GM18499 (cell line): ENCODE results near the gene INPP5B.
"Not testable (repeated sequence)": the region's sequence is repeated elsewhere in the genome, so short reads cannot be mapped to it uniquely, and the experiment has no call there.

Source experiments
- ATAC-seq: cut with Tn5 transposase; IDR thresholded peaks from one replicate; pipeline ENCODE4 v1.9.1; 2021; ENCODE audit warnings: moderate number of reproducible peaks; ENCODE audit not compliant: insufficient read depth, unreplicated experiment

INPP5B gene

DNA sequence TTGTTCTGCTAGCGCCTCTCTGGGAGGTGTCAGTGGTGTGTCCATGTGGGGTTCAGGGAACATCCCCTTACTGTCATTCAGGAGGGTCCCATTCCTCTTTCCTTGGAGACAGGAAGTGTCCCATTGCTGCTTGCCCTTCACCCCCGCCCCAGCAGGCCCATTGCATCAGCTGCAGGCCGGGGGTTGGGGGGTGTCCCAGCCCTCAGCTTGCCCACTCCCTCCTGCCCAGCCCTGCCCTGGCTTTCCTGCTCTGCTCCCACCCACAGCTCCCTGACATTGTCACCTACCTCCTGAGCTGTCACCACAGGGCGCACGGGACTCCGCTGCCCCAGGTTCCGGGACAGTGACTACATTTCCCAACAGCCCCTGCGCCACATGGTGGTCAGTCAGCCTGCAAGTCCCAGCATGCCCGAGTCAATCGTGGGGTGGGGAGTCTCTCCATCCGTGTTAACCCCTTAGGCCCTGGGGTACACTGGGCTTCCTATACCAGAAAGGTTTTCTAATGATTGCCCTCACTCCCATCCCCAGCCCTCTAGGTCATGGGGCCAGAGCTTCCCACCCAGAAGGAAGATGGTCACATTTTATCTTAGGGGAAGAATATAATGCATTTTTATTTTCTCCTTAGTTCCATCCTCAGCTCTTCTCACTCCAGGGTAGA is at the start of gene INPP5B:
TSS of gene INPP5B (minus strand) at position 351 of the 658 bp plus-strand sequence. CDS start 745 bp downstream, outside the sequence.
- peak; percentile 66 for ATAC-seq

GRCh38 chr1:37995751-37996345 is 49.0 kb upstream of the INPP5B start:
- ATAC-seq = no peak

DNA sequence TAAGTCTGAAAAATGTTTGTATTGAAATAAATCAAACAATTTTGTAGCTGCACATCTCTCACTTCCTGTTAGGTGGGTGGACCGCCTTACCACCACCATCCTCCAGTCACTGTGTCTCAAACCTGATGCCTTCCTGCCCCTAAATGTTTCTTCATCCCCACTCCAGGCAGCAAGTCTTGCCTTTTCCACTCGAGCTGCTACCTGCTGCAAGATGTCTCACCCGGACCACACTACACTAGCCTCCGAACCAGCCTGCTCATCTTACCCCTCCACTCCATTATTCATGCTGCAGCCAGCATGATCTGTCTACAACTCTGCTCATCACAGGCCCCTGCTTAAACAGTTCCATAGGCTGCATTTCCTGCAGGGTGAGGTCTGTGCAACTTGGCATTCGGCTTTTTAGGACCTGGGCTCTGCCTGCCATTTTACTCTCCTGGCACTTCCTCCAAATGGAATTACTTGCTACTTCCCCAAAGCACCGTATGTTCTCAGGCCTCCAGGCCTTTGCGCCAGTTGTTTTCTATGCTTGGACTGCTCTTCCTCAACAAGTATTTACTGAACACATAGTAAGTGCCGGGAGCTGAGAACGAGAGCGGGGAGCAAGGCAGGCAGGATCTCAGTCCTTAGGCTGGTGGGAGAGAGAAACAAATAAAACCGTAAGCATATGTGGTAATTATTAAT is 48.2 kb upstream of the INPP5B start:
- no peak for ATAC-seq

DNA sequence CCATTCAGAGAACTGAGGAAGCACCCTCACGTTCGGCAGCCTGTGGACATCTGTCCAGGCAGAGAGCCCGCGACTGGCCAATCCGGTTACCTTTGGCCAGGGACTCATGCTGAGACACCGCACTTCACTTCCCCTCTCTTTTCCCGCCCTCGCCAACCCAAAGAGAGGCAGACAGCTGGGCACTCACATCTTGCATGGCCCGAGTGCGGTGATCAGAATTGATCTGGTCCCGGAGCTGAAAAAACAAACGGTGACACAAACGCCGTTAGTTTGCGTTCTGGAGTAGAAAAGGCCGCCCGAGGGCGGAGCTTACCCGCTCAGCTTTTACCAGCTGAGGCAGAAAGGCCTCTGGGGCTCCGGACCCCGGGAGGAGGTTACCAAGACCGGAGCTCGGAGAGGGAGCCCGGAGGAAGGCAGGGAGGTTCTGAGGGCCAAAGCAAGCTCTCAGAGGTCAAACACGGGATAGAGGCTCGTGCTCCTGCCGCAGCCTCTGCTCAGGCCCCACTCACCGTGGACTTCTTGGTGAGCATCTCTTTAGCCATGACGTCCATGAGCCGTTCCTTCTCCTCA is 42.6 kb upstream of the INPP5B start:
- ATAC-seq = no peak

DNA sequence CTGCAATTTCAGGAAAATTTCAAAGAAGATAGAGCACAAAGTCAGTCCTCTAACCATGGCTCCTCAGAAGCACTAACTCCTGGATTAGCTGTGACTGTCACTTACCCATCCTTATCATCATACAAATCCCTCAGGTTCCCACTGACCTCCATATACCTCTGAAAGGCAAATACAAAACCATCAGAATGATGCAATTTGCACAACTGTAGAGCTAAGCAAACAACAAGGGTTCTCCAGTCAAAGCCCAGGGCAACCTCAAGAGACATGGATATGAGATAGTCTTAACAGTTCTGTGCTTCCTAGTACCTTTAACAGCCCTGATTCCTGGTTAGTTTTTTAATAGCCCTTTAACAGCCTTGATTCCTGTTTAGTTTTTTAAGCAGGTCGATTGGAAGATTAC is 40.8 kb upstream of the INPP5B start:
- no peak for ATAC-seq

GRCh38 chr1:37983546-37983945 is 36.7 kb upstream of the INPP5B start:
- ATAC-seq = no peak

DNA sequence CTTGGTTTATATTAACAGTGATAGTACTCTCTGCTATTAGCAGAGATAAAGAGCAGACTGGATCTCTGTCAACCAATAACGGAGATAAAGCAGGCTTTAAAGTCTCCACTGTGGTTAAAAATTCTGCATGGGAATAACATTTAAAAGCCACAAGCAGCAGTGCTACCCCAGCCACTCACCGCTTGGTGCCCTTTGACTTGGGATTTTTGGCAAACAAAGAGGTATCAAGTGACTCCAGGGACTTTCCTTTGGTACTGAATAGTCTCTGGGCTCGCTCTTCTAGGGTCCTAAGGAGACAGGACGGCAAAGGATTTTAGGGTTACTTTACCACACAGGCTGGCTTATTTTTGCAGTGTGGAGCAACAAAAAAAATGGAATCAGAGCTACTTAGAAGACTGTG is 31.7 kb upstream of the INPP5B start:
- no peak for ATAC-seq

- ATAC-seq = not testable (repeated sequence)
Observed at GRCh38 chr1:37975083-37975482, 28.2 kb upstream of the INPP5B start.

- no peak for ATAC-seq
Observed at GRCh38 chr1:37974567-37974966, 27.7 kb upstream of the INPP5B start.

DNA sequence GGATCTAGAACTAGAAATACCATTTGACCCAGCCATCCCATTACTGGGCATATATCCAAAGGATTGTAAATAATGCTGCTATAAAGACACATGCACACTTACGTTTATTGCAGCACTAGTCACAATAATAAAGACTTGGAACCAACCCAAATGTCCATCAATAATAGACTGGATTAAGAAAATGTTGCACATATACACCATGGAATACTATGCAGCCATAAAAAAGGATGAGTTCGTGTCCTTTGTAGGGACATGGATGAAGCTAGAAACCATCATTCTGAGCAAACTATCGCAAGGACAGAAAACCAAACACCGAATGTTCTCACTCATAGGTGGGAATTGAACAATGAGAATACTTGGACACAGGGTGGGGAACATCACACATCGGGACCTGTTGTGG is 26.8 kb upstream of the INPP5B start:
- ATAC-seq = not testable (repeated sequence)

DNA sequence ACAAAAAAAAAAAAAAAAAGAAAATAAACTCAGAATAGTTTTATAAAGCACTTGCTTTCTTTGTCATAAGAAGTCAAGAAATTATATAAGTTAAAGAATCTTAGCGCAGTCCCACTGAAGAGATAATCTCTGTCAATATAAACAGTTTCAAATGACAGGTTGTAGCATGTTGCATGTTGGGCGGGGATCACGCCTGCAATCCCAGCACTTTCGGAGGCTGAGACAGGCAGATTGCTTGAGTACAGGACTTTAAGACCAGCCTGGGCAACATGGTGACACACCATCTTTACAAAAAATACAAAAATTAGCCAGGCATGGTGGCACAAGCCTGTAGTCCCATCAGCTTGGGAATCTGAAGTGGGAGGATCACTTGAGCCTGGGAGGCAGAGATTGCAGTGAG is 18.4 kb upstream of the INPP5B start:
- ATAC-seq = no peak

GRCh38 chr1:37964106-37964505 is 17.3 kb upstream of the INPP5B start:
- not testable (repeated sequence) for ATAC-seq

GRCh38 chr1:37958690-37959089 is 11.8 kb upstream of the INPP5B start:
- no peak for ATAC-seq

- ATAC-seq = no peak
Observed at GRCh38 chr1:37955685-37956084, 8.8 kb upstream of the INPP5B start.

- no peak for ATAC-seq
Observed at GRCh38 chr1:37954316-37954971, 7.6 kb upstream of the INPP5B start.

GRCh38 chr1:37952738-37953137 is 5.9 kb upstream of the INPP5B start:
- ATAC-seq = no peak

DNA sequence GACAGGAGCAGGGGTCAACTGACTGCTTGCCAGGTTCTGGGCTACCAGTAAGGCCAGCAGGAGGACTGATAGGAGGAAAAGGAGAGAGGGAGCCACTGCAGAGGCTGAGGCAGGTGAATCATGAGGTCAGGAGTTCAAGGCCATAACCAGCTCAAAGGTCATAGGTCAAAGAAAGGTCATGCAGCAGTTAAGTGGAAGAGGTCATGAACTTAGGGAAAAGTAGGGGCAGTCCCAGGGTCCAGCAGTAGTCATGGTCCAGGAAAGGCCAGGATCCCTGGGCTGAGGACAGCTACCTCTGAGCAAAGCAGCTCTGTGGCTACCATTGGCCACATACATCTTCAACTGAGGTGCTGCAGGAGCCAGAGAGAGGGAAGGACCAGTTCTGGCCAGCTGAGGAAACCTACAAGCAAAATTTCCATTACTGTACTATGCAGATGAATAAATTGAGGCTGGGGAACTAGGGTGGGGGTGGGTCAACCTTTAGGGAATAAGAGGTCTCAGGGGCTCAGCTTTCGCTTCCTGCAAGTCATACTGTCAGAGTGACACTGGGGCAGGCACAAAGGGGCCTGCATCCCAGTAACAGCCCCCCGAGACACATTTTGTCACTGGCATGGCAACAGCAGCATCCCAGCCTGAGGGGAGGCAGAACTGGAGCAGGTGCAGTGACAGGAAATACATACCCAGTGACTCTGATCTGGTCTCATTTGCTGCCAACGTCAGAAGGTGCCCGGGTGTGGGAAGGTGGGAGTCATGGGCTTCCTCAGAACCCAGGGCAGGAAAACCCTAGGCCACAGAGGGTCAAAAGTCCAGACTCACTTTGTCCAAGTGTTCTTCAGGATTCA is 5.2 kb upstream of the INPP5B start:
- ATAC-seq = no peak

GRCh38 chr1:37951041-37951782 is 4.4 kb upstream of the INPP5B start:
- ATAC-seq = no peak

- no peak for ATAC-seq
Observed at GRCh38 chr1:37949524-37950152, 2.8 kb upstream of the INPP5B start.
